HG02870 (cell line): Measurements from ENCODE around the gene HOXD12.

Experiments
- ATAC-seq: cut with Tn5 transposase; IDR thresholded peaks from one replicate; pipeline ENCODE4 v1.9.1; 2021; ENCODE audit warnings: mild to moderate bottlenecking, moderate library complexity; ENCODE audit not compliant: unreplicated experiment

The HOXD12 gene

DNA sequence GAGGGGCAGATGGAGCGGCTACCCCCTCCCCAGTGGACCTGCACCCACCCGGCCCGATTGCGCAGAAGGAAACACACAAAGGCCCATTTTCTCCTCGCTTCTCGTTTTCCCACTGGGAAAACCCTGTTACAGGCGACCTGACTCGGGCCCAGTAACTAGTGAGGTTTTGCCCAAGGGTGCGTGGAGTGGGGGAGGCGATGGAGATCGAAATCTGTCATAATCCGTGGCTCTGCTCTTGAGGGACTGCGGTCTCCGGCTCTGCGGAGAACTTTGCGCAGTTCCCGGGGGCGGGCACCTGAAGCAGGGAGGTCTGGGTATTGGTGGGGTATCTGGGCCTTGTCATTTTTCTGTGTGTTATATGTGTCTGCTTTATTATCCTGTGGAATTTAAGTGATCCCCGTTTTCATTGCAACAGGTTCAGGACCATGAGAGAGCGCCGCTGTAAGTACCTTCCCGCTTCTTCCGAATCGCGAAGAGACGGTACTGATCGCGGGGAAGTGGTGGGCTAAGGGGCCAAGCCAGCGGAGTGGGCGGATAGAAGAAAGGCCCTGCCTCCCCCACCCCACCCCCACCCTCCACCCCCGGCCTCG, 47.7 kb downstream of the HOXD12 start:
- no peak for ATAC-seq

DNA sequence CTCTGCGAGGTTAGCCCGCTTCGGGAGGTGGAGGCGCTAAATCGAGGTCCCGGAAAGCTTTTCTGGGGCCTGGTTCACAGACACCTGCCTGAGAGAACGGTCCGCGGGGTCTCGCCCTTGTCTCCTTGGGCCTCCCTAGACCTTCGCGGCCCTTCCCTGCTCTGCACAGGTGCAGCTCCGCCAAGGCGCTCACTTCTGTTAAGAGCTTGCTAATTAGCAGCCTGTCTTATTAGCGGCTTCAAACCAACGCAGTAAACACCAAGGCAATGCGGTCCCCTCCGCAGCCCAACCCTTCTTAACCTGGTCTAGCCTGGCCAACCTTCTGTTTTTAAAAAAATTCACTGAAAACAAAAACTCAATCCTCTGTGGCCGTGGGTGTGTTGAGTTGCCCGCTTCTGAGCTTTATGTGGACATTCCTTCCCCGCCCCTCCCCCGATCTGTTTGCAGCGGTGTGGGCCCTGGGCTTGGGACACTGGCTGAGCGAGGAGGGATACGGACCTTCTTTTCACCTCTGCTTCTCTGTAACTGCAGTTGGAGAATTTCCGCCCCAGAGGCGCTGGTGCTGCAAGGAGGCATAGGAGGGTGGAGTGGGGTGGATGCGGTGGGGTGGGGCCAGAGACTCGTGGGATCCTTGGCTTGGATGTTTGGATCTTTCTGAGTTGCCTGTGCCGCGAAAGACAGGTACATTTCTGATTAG, 48.4 kb downstream of the HOXD12 start:
- no peak for ATAC-seq

DNA sequence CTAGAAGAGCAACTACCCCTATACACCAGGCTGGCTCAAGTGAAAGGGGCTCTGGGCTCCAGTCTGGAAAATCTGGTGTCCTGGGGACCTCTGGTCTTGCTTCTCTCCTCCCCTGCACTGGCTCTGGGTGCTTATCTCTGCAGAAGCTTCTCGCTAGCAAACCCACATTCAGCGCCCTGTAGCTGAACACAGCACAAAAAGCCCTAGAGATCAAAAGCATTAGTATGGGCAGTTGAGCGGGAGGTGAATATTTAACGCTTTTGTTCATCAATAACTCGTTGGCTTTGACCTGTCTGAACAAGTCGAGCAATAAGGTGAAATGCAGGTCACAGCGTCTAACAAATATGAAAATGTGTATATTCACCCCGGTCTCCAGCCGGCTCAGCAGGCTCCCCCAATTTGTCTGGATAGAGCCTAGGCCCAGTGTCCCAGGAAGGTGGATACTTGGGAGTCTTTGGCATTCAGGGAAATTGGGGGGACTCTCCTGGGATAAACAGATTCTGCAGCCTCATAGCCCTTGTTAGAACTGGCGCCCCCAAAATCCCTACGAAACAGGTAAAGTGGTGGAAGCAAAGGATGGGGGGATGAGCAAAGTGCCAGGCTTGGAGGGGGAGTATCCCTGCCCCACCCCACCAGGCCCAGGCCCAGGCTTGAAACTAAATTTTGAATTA, 49.3 kb downstream of the HOXD12 start:
- ATAC-seq, result no peak

DNA sequence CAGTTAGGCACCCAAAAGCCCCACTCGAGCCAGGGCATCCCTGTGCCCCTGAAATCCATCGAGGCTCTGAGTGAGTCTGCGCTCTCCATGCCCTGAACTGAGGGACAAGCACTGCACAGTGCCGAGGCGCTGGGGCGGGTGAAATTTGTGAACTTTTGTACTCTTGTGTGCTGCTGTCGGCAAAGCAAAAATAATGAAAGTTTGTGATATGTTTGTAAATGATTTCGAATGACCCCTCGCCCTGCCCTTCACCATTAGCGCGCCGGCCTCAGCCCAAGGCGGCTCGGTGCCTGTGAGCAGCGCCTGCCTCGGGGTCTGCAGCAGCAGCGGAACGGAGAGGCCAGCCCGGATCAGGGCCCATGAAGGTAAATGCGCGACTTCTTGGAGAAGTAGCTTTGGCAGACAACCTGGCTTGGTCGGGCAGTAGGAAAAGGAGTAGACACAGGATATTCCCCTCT, 49.9 kb downstream of the HOXD12 start:
- no peak for ATAC-seq

DNA sequence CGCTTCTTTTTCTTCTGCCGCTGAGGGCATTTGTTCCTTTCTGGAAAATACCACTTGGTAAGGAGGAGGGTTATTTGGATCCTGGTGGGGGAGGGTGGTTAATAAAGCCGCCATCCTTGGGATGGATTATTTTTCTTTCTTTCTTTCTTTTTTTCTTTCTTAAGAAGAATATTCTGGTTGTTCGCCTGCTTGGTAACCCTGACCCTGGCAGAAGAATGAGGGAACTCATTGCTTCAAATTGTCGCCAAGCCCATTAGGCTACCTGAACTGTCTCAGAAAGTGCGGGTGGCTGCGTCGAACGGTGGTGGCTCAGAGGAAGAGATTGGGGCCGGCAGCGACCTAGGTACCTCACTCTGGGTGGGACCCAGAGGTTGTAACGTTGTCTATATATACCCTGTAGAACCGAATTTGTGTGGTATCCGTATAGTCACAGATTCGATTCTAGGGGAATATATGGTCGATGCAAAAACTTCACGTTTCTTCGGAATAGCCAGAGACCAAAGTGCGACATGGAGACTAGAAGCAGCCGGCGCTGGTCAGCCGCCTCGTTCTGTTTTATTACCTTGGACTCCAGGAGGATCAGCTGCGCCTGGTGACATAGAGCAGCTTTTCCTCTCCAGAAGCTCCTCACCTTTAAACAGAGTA, 50.5 kb downstream of the HOXD12 start:
- no peak for ATAC-seq

DNA sequence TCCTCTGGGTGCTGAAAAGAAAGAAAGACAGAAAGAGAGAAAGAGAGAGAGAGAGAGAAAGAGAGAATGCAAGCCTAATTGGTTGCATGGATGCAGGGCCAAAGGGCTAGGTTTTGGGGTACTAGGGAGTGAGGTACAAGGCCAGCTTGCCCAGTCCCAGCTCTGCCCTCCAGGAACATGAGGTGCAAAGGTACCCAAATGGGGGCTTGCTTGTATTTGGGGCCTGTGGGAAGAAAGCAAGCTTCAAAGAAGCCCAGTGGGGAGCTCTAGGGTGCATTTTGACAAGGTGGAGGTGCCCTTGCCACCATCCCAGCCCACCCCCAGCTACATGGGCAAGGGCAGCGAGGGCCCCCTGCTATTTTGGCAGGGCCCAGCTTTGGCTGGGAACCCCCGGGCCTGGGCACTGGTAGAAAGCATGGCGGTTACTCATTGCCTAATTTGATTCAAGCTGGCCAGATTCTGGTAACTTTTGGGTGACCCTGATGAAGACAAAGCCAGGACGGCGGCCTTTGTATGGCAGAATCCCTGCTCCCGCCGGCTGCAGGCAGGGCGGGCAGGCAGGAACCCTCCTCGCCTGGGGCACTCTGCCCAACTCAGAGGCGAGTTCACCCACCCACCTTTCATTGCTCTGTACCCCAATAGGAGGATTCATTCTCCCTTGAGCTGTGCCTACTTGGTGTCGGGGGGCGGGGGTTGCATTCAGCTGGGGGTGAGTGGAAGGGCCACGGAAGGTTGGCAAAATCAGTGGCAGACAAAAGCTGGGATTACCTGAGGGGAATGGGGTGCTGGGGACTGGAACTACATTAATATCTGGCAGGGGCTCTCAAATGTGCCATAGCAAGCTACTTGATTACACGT, 51.2 kb downstream of the HOXD12 start:
- no peak for ATAC-seq

DNA sequence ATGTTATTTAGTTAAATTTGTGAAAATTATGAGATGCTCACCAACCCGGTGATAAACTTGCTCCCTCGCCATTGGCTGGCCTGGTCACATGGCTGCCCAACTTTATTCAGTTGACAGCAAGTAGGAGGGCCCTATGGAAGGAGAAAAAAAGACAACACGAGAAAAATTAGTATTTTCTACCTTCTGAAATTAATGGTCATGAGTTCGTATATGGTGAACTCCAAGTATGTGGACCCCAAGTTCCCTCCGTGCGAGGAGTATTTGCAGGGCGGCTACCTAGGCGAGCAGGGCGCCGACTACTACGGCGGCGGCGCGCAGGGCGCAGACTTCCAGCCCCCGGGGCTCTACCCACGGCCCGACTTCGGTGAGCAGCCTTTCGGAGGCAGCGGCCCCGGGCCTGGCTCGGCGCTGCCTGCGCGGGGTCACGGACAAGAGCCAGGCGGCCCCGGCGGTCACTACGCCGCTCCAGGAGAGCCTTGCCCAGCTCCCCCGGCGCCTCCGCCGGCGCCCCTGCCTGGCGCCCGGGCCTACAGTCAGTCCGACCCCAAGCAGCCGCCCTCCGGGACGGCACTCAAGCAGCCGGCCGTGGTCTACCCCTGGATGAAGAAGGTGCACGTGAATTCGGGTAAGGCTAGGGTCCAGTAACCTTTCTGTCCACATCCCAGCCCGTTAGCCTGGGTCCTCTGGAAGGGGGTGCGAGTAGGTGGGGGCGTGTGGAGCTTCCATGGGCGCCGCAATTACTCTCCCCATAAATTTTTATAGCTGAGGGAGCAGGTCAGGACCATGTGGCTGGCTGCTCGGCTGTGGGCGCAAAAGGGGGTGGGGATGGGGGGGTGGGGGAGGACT, 52.1 kb downstream of the HOXD12 start, which contains the start of gene HOXD4:
HOXD4 (plus strand) TSS at position 109 of the 846 bp plus-strand sequence; CDS start at position 193, 84 bp downstream.
- ATAC-seq, result no peak
